GM21528 (cell line): ENCODE results near the gene DPF3.

Experiments used
- ATAC-seq: cut with Tn5 transposase; IDR thresholded peaks from one replicate; pipeline ENCODE4 v1.9.1; 2021; ENCODE audit warnings: mild to moderate bottlenecking, moderate library complexity; ENCODE audit not compliant: unreplicated experiment, low FRiP score

DPF3 gene

DNA sequence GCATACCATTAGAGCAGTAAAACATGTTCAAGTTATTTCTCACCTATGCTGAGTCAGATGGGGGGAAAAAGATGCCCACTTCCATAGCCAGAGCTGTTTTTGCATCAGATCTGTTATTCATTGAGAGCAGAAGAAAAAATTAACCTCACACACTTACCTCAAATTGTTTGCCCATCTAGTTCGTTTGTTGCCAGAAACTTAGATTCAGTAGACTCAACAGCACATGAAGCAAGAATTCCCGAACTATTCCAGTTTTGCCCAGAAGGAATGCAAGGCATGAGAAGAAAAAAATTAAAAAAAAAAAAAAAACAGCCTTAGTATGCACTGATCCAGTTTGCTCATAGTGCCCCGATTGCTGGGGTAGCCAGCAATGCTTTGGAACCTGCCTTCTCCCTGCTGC lies 12.4 kb upstream of the DPF3 start:
- no peak for ATAC-seq

DNA sequence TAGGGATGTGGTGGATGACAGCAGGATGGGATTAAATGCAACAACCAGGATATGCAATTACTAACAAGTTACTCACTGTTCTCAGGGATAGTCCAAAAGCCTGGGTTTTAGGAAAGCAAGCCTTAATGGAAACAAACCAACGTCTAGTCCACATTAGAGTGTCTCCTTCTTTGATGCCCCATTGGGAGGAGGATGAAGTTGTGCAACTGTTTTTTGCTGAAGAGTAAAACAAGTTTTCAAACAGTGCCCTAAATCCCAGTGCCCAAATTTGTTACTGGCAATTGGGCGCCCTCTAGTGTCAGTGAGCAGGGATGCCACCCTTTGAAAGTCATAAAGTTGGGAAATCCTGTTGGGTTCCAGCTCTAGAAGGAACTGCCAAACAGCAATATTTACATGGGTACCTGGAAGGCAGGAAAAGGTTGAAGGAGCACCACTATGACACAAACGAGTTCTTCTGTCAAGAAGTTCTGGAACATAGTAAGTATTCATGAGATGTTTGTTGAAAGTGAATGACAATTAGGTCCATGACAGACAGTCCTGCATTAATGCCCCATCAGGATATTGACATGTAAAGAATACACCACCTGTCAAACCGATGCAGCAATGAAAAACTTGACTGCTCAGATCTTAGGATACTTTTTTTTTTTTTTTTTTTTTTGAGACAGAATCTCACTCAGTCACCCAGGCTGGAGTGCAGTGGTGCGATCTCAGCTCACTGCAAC lies 11.1 kb upstream of the DPF3 start:
- no peak for ATAC-seq

DNA sequence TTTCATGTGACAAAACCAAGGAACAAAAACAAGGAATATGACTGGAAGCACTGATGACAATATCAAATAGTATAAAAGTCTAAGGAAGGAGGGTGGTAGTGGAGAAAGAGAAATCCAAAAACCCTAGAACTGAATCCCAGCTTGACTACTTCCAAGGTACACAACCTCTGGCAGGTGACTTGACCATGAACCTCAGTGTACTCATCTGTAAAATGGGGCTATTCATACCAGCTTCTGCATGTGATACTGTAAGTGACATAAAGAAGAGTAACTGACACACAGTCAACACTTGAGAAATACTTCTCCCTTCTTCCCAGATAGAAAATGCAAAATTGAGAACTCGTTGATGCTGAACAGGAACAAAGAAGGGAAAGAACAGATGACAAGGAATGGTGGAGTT lies 10.3 kb upstream of the DPF3 start:
- ATAC-seq: no peak

DNA sequence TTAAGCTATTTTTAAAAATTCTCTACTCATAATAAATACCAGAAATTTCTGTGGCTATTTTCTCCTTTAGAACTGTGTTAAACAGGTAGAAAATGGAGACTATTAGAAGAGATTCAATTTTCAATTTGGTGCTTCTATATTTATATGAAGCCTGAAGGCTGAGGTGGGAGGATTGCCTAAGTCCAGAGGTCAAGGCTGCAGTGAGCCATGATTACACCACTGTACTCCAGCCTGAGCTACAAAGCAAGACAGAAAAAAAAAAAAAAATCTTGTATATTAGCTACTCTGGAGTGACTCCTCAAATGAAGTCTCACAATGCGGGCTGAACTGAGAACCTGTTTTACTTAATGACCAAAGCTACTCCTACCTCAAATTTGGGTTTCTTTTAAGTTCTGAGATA lies 9.8 kb upstream of the DPF3 start:
- ATAC-seq: no peak

DNA sequence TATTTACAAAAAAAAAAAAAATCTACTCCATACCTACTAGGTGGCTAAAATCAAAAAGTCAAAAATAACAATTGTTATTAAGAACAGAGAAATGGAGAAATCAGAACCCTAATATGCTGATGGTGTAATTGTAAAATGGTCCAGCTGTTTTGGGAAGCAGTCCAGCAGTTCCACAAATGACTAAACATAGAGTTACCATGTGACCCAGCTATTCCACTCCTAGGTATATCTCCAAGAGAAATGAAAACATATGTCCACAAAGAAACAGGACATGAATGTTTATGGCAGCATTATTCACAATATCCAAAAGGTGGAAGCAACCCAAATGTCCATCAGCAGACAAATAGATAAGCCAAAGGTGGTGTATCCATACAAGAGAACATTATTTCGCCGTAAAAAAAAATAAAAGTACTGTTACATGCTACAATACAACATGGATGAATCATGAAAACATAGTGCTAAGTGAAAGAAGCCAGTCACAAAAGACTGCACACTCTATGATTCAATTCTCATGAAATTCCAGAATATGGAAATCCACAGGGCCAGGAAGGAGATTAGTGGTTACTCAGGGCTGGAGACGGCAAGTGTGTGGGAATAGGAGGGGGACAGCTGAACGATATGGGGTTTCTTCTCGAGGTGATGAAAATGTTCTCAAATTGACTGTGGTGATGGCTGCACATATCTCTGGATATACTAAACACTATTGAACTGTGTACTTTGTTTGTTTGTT lies 9.1 kb upstream of the DPF3 start:
- ATAC-seq: no peak

DNA sequence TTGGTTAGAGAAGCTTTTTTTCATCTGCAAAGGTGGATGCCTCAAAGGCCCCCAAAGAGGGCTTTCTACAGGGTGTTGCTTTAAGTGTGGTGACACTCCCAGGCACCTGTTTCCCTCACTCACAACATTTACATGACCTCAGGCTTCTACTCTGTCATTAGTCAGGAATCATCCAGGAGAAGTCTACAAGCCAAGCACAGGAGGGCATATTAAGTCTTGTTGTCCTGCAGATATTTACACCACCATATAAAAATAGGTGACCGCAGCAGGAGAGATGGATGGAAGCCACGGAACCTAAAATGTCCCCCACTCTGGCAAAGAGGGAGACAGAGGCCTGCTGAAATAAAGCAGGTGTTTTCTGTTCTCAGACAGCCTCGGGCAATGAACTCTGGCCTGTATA lies 7.5 kb upstream of the DPF3 start:
- ATAC-seq: no peak

DNA sequence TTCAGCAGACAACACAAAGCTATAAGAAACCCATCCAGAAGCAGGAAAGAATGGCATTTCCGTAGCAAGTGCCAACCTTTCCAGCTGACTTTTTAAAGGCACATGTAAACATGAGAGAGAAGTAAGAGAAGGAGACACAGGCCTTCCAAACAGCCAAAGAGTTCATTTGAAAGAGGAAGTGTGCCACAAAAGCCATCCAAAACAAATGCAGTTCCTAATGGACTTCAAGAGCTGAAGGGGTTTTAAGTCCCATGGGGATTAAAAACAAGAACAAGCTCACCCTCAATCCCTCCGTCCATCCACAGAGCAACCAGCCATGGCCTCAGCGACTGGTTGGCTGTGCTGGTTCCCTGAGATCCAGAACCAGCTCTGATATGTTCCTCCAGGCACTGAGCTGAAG lies 4.5 kb upstream of the DPF3 start:
- no peak for ATAC-seq

DNA sequence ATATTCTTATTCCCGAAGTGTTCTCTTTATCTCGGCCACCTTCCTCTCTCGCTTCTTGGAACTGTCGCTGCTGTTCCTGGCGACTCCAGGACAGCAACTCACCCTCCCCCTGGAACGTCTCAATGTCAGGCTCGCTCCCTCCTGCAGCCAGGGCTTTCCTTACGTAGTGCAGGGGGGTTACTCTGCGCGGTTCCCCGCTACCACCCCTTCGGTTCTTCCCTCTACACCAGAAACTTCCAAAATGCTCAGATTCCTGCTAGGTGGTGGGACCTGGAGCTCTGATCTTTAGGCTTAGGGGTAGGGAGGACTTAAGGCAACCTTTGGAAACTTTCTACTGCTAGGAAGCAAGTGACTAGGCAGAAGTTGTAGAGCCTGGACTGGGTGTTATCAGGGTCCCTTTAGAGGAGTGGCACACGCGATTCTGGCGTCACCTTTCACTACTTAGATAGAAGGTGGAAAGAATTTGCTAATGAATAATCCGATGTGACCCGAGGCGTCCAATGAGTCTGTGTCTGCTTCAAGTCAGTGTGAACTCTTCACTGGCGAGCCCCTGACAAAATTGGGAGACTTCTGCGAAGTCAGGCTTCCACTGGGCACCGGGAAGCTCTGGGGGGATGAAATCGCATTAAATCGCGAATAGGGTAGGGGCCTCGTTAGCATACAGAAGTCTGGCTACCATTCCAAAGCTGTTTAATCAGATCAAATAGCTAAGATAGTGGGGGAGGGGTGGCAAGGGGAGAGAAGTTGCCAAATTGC lies 900 bp upstream of the DPF3 start:
- ATAC-seq: no peak

DNA sequence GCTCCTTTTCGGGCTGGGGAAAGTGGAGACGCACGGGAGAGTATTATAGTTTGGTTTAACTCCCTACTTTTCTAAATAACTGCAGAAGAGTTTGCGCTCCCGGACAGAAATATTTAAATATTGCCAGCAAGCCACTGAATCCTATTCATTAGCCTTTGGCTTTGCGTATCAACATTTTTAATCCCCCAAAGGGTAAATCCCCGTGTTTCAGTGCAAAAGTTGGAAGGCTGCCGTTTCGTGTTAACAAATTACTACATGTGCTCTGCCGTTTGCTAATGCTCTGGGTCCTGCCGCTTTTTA lies 372 bp upstream of the DPF3 start:
- ATAC-seq: no peak

DNA sequence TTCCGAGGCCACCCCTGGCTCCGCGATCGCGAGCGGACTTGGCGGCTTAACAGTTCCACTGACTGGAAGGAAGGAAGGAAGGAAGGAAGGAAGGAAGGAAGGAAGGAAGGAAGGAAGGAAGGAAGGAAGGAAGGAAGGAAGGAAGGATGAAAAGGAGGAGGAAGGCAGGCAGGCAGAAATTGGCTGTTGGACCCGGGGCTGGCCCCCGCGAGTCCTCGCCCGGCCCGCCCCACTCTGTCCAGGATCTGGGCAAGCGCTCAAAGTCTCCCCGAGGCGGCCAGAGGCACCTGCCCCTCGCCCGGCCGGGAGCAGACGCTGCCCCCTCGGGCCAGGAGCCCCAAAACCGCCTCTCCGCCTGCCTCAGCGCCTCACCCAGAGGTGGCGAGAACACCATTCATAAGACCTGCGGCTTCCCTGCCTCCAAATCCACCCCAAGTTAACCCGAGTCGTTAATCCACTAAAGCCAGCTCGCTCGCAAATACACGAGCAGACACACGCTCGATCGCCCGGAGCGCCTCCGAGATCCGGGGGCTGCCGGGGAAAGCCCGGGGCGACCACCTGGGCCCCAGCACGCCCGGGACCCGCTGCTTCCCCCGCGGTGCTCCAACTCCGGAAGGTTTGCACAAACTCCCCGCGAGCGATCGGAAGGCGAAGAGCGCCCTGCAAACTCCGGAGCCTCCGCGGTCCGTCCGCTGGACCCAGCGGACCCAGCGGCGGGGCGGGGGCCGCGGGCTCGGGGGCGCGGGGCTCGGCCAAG lies 844 bp downstream of the DPF3 start:
- peak; percentile 15 for ATAC-seq

DNA sequence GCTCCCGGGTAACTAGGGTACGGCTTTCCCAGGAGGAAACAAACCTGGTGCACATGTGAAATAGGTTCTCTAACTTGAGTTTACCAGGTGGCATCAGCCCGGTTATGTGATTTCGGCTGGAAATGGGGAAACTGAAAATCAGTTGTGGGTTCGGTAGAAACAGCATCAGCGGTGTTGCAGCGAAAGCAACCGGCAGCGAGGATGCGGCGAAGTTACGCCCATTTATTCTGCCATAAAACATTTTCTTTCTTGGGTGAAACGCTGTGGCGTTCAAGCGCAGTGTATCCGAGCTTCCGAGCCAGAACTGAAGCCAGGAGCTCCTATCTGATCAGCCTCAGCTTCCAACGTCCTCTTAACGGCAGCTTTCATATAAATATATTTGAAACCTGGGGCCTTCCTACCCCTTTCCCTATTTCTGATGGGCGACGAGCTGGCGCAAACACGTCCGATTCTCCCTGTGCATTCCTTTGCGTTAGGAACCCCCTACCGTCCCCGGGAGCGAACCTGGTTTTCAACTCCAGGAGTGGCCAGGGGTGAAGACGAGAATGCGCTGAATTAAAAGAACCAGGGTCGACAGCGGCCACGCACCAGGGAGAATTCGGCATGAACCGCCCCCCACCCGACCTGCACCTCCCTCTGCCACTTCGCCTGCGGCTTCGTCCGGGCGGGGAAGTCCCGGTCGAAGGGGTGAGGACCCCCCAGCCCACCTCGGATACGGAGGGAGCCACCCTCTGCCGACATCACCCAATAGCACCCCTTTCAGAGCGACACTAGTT lies 1.6 kb downstream of the DPF3 start:
- no peak for ATAC-seq

DNA sequence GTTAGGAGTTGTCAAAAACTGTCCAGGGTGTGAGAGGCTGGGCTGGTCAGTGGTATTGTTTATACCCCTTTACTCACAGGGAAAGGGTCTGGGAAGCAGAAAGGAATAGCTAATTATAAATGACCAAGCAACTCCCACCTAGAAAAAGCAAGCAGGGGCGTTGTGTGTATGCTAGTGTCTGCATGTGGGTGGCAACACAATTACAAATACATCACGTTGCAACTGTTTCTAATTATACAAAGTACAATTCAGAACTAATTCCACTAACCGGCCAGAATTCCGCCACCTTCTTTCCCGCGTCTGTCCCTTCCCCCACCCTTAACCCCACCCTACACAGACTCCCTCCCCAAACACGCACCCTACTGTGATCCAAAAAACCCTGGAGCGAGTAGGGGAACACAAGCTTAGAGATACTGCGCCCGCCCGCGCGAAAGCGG lies 2.2 kb downstream of the DPF3 start:
- no peak for ATAC-seq

DNA sequence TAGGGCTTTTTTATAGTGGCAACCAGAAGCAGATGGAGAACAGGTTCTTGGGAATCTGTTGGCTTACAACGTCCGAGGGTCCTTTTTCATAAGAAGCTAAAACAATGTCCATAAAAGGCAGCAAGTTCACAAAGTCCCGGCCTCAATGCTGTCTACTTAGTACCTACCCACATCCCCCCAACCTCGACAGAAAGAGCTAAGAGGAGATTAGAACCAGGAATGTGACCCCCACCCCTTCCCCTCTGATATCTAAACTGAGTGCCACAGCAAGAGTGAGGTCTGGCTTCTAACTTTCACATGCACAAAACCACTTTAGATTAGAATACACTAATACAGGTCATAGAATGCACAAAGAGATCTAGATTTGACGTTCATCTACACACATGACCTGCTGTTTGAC lies 4.5 kb downstream of the DPF3 start:
- ATAC-seq: no peak

DNA sequence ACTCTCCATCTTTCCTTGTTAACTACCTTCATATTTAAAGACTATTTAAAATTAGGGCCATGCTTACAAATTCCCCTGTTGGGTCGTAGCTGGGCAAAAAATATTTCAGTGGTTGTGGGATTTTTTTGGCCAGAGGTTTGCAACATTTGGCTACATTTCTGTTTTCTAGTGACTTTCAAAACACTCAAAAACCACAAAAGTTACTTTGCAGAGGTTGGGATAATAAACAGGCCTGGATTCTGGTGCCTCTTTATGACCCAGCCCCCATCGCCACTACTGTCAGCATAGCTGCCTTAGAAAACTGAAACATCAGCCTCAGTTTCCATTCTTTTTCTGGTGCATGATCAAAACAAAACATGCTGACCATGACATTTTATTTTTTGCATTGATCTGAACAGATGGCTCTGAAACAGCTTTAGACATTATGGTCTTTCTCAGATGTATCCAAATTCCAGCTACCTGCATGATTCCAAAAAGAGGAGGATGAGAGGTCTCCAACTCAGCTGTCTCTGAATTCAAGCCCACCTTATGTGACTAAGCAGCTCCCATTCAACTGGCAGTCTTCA lies 5.2 kb downstream of the DPF3 start:
- ATAC-seq: no peak

DNA sequence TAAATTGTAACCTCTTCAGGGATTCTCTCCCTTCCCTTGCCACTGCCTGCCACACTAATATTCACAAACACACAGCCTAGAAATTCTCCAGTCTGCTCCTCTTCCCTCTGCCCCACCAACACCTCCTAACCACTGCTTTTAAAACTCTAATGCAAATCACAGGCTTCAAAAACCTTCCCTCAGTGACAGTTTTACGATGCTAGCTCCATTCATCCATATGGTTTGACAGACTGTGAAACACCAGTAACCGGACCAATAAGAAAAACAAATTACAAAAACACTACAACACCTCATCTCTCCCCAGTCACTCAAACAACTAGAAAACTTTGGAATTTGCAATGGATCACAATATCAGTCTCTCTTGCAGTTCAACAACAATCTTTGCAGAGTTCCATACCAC lies 5.7 kb downstream of the DPF3 start:
- no peak for ATAC-seq

DNA sequence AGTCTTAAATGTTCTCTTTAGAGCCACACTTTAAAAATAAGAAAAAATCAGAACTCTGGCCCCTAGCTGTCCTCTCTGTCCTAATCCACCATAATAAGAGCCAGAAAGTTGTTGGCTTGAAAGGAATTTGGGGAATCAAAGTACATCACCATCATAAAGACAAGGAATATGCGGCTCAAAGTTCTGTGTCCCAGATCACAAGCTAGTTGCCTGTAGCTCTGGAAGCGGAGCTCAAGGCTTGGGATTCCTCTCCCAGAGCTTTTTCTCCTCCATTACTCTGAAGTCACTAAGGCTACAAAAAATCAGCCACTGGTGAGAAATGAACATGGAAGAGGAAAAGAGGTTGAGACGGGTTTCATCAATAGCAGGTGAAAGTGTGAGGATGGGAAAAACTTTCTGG lies 6.4 kb downstream of the DPF3 start:
- ATAC-seq: no peak

DNA sequence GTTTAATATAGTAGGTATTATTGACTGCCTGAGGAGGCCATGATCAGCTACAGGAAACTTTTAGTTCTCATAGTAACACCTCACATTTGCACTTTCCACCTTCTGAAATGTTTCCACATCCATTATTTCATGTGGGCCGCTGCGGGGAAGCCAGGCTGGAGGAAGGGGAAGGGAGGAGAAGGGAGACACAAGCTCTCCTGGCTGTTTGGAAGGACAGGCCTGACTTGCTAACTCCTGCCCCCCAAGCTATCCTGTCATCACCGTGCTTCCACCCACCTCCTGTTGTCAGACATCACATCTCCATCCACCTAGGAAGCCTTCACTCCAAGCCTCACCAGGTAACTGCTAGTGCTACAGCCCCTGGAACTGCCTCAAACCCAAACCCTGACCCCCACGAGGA lies 9.5 kb downstream of the DPF3 start:
- no peak for ATAC-seq

DNA sequence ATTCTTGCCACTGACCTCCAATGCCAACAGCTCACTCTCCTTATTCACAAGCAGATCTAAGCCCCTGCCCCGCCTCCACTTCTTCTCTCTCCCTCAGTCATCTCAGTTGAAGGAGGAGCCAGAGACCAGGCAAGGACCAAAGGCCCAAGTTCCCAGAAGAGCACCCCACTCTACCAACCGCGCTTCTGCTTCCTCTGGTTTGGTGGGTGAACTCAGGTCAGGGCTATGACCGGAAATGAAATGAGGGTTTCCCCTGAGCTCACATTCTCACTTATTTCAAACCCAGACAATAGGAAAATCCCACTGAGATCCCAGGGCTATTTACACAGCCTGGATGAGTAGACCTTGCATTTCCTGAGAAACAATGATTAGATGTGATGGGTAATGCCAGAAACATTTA lies 9.9 kb downstream of the DPF3 start:
- no peak for ATAC-seq

DNA sequence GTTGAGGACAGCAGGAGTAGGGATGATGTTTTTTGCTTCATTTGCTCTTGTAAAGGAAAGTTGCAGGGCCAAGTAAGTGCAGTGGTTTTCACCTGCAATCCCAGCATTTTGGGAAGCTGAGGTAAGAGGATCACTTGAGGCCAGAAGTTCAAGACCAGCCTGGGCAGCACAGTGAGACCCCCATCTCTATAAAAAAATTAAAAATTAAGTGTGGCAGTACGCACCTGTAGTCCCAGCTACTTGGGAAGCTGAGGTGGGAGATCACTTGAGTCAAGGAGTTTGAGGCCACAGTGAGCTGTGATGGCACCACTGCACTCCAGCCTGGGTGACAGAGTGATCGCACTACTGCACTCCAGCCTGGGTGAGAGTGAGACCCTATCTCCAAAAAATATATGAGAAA lies 10.8 kb downstream of the DPF3 start:
- no peak for ATAC-seq

DNA sequence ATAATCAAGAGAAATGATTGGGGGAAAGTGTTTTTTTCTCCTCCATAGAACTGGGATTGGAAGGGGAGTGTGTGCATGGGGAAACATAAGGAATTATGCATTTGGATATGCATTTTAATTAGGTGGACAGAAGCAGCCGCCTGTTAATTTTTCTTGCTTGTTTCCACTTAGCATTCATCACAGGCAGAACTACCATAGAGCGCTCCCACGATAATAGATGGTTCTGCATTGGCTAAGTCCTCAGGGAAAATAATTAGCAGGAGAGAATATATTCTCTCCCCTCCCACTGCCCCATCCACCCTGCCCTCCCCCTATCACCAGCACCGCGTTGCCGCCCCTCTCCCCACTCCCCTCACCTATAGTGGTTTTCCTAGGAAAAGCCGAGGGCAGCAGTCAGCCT lies 11.4 kb downstream of the DPF3 start:
- ATAC-seq: no peak
